Adipose tissue (tissue), 3 donors: Measurements from ENCODE around the gene EPAS1. TPM values are rescaled to one million over a fixed set of nuclear protein-coding genes. Genes with fewer than 3 reads are reported as not detected.

ENCODE experiments used
- H3K27ac ChIP-seq: one replicate; pipeline ENCODE4 v1.5.1; 2013; ENCODE audit warnings: low read depth, low read length
- WGBS, 3 donors: extraction: QIAGEN DNeasy Blood & Tissue Kit; methylation state at CpG; one replicate each; pipeline ENCODE4 v1.1.7; 2013; 5-methylcytosine and 5-hydroxymethylcytosine counted together
- polyA plus RNA-seq, 3 donors: library from polyadenylated mRNA; stranded (reverse); fragments of 200-250 nt; gene quantifications; one replicate each; pipeline ENCODE4 v1.2.3, GENCODE V29; 2013
- donor health status: healthy with polysubstance abuse.
- donor health status: Bipolar disorder and iron deficiency.
- donor health status: healthy.

The EPAS1 gene
- polyA plus RNA-seq: 100 to 1,000 TPM in 2 of 3 donors, 10 to 100 TPM in 1; 48.1 to 314 (median 202) TPM

GRCh38 chr2:46296840-46297545 is at the start of gene EPAS1:
TSS of gene EPAS1 (plus strand) at chr2:46297407. CDS start at chr2:46297912, 505 bp downstream.
- 0 to 1% (median 1%) methylated on average over 76 to 93 of the region's 94 CpGs for WGBS, 3 donors
- peak within 1 kb of the TSS; percentile 40 for H3K27ac ChIP-seq

- no peak overlapping the region for H3K27ac ChIP-seq
Measured at GRCh38 chr2:46248171-46248570, 49.0 kb upstream of the EPAS1 start.

- no peak overlapping the region for H3K27ac ChIP-seq
Measured at GRCh38 chr2:46249654-46250053, 47.6 kb upstream of the EPAS1 start.

- no peak overlapping the region for H3K27ac ChIP-seq
- WGBS, 3 donors: 59 to 69% (median 64%) methylated on average over 5 of the region's 5 CpGs
Measured at GRCh38 chr2:46252891-46253659, 44.1 kb upstream of the EPAS1 start.

GRCh38 chr2:46254474-46254873 is 42.7 kb upstream of the EPAS1 start:
- H3K27ac ChIP-seq: no peak overlapping the region
- WGBS, 3 donors: 68 to 72% (median 71%) methylated on average over 4 of the region's 4 CpGs

GRCh38 chr2:46256563-46257142 is 40.6 kb upstream of the EPAS1 start:
- 68 to 81% (median 69%) methylated on average over 5 of the region's 5 CpGs for WGBS, 3 donors

GRCh38 chr2:46257476-46257875 is 39.7 kb upstream of the EPAS1 start:
- no peak overlapping the region for H3K27ac ChIP-seq
- WGBS, 3 donors: 37 to 67% (median 59%) methylated on average over 4 of the region's 4 CpGs

More at GRCh38 chr2:46256563-46257142, 40.6 kb upstream of the EPAS1 start:
- no peak overlapping the region for H3K27ac ChIP-seq

GRCh38 chr2:46257980-46258379 is 39.2 kb upstream of the EPAS1 start:
- no peak overlapping the region for H3K27ac ChIP-seq
- 72 to 77% (median 75%) methylated on average over 5 of the region's 5 CpGs for WGBS, 3 donors

- 63 to 77% (median 74%) methylated on average over 5 of the region's 5 CpGs for WGBS, 3 donors
Measured at GRCh38 chr2:46258937-46259776, 38.0 kb upstream of the EPAS1 start.

GRCh38 chr2:46259777-46260168 is 37.4 kb upstream of the EPAS1 start:
- 3 to 70% (median 57%) methylated on average over 1 of the region's 1 CpG for WGBS, 3 donors
- H3K27ac ChIP-seq: no peak overlapping the region

More at GRCh38 chr2:46258937-46259776, 38.0 kb upstream of the EPAS1 start:
- no peak overlapping the region for H3K27ac ChIP-seq

- no peak overlapping the region for H3K27ac ChIP-seq
- WGBS, 3 donors: 63 to 68% (median 65%) methylated on average over 4 of the region's 4 CpGs
Measured at GRCh38 chr2:46260305-46260704, 36.9 kb upstream of the EPAS1 start.

GRCh38 chr2:46262248-46262938 is 34.8 kb upstream of the EPAS1 start:
- 82 to 88% (median 85%) methylated on average over 2 of the region's 2 CpGs for WGBS, 3 donors
- H3K27ac ChIP-seq: no peak overlapping the region

GRCh38 chr2:46263347-46263746 is 33.9 kb upstream of the EPAS1 start:
- no peak overlapping the region for H3K27ac ChIP-seq
- WGBS, 3 donors: 95 to 97% (median 97%) methylated on average over 1 of the region's 1 CpG

- 83 to 92% (median 85%) methylated on average over 2 of the region's 2 CpGs for WGBS, 3 donors
Measured at GRCh38 chr2:46264447-46264846, 32.8 kb upstream of the EPAS1 start.

GRCh38 chr2:46266134-46266533 is 31.1 kb upstream of the EPAS1 start:
- H3K27ac ChIP-seq: no peak overlapping the region
- WGBS, 3 donors: 87 to 93% (median 89%) methylated on average over 5 of the region's 5 CpGs

More at GRCh38 chr2:46264447-46264846, 32.8 kb upstream of the EPAS1 start:
- H3K27ac ChIP-seq: no peak overlapping the region

GRCh38 chr2:46267616-46268015 is 29.6 kb upstream of the EPAS1 start:
- H3K27ac ChIP-seq: no peak overlapping the region
- WGBS, 3 donors: 31 to 67% (median 55%) methylated on average over 1 of the region's 1 CpG

- WGBS, 3 donors: 25 to 59% (median 36%) methylated on average over 2 of the region's 2 CpGs
- H3K27ac ChIP-seq: no peak overlapping the region
Measured at GRCh38 chr2:46268196-46268595, 29.0 kb upstream of the EPAS1 start.

- H3K27ac ChIP-seq: no peak overlapping the region
- 80 to 94% (median 86%) methylated on average over 4 of the region's 4 CpGs for WGBS, 3 donors
Measured at GRCh38 chr2:46269001-46269400, 28.2 kb upstream of the EPAS1 start.
